ENCODE results near the gene CD84.

The CD84 gene

GRCh38 chr1:160491981-160492380 lies 87.3 kb downstream of the CD84 start:
- no peaks in the 10 kb centered on the region for H3K36me3 ChIP-seq
- H3K27me3 ChIP-seq = no peaks in the 10 kb centered on the region
- TF ChIP-seq CTCF (IDR thresholded peaks at IDR 0.05) = no peak
- no peak overlapping the region for H3K27ac ChIP-seq
- no peak overlapping the region for H3K4me3 ChIP-seq (ENCODE audit: low read depth in 1 of 2, low read length in 1 of 2)
- no peaks in the 10 kb centered on the region for H3K9me3 ChIP-seq
- H3K4me1 ChIP-seq (ENCODE audit: control insufficient read depth in 1 of 2, insufficient read depth in 1 of 2, low read depth in 1 of 2, low read length in 1 of 2) = no peaks in the 10 kb centered on the region

All from neutrophil (primary cell).